GM13977 (cell line): ENCODE results near the gene PTK6.

Experiments
- DNase-seq: peaks from one replicate; pipeline ENCODE4 v3.0.0; 2012; ENCODE audit warnings: low spot score
- CTCF ChIP-seq: IDR thresholded peaks from 2 replicates; pipeline ENCODE4 v1.5.1; 2012; ENCODE audit warnings: mild to moderate bottlenecking, control low read depth; ENCODE audit not compliant: insufficient read depth; ENCODE audit errors: extremely low read depth, missing control alignments
- in situ Hi-C: fragments of 300-500 bp; cut with MboI; formaldehyde crosslinking; loops from one replicate; pipeline ENCODE4 v1.12.0; 2022; ENCODE audit warnings: low sequenced_read_pairs, low pct_unique_long_range_greater_than_20kb, mixed read lengths, inconsistent platforms; ENCODE audit not compliant: unreplicated experiment

PTK6 gene

GRCh38 chr20:63548542-63548941, 11.4 kb upstream of the PTK6 start:
- TF ChIP-seq CTCF, result no peak
- in situ Hi-C loops, result no loop called here
- no peak for DNase-seq

- DNase-seq, result no peak
- no peak for TF ChIP-seq CTCF
- in situ Hi-C loops, result no loop called here
Observed at GRCh38 chr20:63547725-63548480, 10.7 kb upstream of the PTK6 start, which contains the start of gene SRMS. TSS of gene SRMS (minus strand) at chr20:63547749. CDS start at chr20:63547463, 286 bp downstream.

GRCh38 chr20:63546956-63547724, 10.0 kb upstream of the PTK6 start:
- TF ChIP-seq CTCF, result no peak
- no peak for DNase-seq
- in situ Hi-C loops, result no loop called here

- no peak for TF ChIP-seq CTCF
- in situ Hi-C loops, result no loop called here
- DNase-seq, result no peak
Observed at GRCh38 chr20:63546256-63546955, 9.2 kb upstream of the PTK6 start.

- DNase-seq, result no peak
- in situ Hi-C loops, result no loop called here
- TF ChIP-seq CTCF, result no peak
Observed at GRCh38 chr20:63545814-63546213, 8.6 kb upstream of the PTK6 start.

- no peak for DNase-seq
- no peak for TF ChIP-seq CTCF
- in situ Hi-C loops, result no loop called here
Observed at GRCh38 chr20:63544958-63545516, 7.9 kb upstream of the PTK6 start.
